ENCODE results near the gene ZNF526. TPM values are rescaled to one million over a fixed set of nuclear protein-coding genes. Genes with fewer than 3 reads are reported as not detected.

Gene ZNF526
- total RNA-seq, 4 donors from 2014 or later, result 4.6 to 7.9 (median 6.8) TPM

DNA sequence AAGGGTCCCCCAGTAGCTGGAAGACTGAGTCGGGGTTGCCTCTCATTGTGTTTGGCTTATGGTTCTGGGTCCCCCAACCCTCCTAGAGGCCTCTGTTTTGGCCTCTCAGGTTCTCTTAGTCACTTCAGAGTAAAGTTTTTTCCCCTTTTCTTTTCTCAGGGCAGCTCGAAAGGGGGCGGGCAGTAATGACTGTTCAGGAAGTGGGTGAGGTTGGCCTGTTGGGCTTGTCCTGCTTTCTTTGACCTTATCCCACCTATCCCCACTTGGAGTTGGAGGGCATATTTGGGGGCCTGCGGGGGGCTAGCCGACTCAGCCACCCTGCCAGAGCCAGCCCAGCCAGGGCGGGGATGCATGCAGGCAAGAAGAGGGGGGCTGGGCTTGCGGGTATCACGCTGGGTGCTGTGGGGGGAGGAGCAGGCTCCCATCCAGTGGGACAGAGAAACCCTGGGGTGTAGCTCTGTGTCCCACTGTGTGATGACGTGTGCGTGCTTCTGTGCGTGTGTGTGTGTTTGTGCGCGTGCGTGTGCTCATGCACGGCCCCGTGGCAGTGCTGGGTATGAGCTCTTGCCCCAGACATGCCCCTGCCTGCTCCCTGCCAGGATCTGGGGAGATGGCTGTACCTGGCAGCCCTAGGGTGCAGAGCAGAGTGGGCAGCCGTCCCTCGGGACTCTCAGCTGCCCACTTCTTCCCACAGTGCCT is 50.4 kb downstream of the ZNF526 start:
- H3K36me3 ChIP-seq, result peaks cover 28 to 29% of the 10 kb centered on the region in 2 donors
- intact Hi-C loops (cut with DNase I), result no loop called here
- H3K9me3 ChIP-seq, result no peaks in the 10 kb centered on the region
- DNase-seq, result peak; percentile 59 to 62
- peak overlapping the region; percentile 73 to 94 (median 90) for H3K27ac ChIP-seq
- H3K4me3 ChIP-seq (replicated peaks in 1 of 3), result peak overlapping the region in 2 of 3 donors; percentile 49 to 58
- 9 to 10% methylated on average over 12 to 14 of the region's 18 CpGs for WGBS, 2 donors
- H3K4me1 ChIP-seq, result peaks cover 20 to 29% of the 10 kb centered on the region in 2 donors
- H3K27me3 ChIP-seq, result no peaks in the 10 kb centered on the region
- TF ChIP-seq, protein P1, sequence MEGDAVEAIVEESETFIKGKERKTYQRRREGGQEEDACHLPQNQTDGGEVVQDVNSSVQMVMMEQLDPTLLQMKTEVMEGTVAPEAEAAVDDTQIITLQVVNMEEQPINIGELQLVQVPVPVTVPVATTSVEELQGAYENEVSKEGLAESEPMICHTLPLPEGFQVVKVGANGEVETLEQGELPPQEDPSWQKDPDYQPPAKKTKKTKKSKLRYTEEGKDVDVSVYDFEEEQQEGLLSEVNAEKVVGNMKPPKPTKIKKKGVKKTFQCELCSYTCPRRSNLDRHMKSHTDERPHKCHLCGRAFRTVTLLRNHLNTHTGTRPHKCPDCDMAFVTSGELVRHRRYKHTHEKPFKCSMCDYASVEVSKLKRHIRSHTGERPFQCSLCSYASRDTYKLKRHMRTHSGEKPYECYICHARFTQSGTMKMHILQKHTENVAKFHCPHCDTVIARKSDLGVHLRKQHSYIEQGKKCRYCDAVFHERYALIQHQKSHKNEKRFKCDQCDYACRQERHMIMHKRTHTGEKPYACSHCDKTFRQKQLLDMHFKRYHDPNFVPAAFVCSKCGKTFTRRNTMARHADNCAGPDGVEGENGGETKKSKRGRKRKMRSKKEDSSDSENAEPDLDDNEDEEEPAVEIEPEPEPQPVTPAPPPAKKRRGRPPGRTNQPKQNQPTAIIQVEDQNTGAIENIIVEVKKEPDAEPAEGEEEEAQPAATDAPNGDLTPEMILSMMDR (IDR thresholded peaks at IDR 0.05), result no peak
- peak in 1 of 2 donors; percentile 35 for TF ChIP-seq POLR2A (IDR thresholded peaks at IDR 0.05)

DNA sequence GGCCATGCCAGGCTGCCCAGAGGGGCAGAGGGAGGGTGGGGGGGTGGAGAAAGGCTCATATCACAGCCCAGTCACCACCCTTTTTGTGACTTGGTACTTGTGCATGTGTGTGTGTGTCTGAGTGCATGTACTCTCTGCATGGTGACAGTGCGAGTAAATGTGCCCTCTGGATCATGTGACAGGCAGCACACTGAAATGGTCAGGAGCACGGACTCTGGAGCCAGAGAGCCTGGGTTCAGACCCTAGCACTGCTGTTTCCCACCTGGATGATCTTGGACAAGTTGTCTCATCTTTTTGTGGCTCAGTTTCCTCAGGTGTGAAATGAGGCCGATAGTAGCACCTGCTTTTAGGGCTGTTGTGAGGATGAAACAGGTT is 50.9 kb downstream of the ZNF526 start:
- peaks cover 28 to 29% of the 10 kb centered on the region in 2 donors for H3K36me3 ChIP-seq
- no peaks in the 10 kb centered on the region for H3K9me3 ChIP-seq
- H3K4me1 ChIP-seq, result peaks cover 20 to 29% of the 10 kb centered on the region in 2 donors
- peak; percentile 43 to 44 for DNase-seq
- intact Hi-C loops (cut with DNase I), result no loop called here
- TF ChIP-seq, protein P1 (IDR thresholded peaks at IDR 0.05), result no peak
- TF ChIP-seq POLR2A (IDR thresholded peaks at IDR 0.05), result no peak
- H3K4me3 ChIP-seq (replicated peaks in 1 of 3), result peak overlapping the region in 1 of 3 donors; percentile 49
- H3K27me3 ChIP-seq, result no peaks in the 10 kb centered on the region
- 42 to 49% methylated on average over 3 of the region's 3 CpGs for WGBS, 2 donors
- H3K27ac ChIP-seq, result peak overlapping the region in 2 of 3 donors; percentile 73 to 90

DNA sequence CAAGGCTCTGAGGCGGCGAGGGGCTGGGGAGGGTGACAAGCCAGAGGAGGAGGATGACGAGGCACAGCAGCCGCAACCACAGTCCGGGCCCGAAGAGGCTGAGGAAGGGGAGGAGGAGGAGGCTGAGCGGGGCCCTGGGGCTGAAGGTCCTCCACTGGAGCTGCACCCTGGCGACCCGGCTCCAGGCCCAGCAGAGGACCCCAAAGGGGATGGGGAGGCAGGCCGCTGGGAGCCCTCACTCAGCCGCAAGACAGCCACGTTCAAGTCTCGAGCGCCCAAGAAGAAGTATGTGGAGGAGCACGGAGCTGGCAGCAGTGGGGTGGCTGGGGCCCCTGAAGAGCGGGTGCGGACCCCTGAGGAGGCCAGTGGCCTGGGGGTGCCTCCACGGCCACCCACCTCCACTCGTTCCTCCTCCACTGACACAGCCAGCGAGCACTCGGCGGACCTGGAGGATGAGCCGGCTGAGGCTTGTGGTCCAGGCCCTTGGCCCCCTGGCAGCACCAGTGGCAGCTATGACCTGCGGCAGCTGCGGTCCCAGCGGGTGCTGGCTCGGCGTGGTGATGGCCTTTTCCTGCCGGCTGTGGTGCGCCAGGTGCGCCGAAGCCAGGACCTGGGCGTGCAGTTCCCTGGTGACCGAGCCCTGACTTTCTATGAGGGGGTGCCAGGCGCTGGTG is 51.9 kb downstream of the ZNF526 start:
- H3K27ac ChIP-seq, result no peak overlapping the region
- peaks cover 20 to 29% of the 10 kb centered on the region in 2 donors for H3K4me1 ChIP-seq
- no peak for DNase-seq
- no peaks in the 10 kb centered on the region for H3K27me3 ChIP-seq
- H3K36me3 ChIP-seq, result peaks cover 28 to 29% of the 10 kb centered on the region in 2 donors
- TF ChIP-seq, protein P1 (IDR thresholded peaks at IDR 0.05), result no peak
- TF ChIP-seq POLR2A (IDR thresholded peaks at IDR 0.05), result no peak
- no peak overlapping the region for H3K4me3 ChIP-seq (replicated peaks in 1 of 3)
- intact Hi-C loops (cut with DNase I), result no loop called here
- H3K9me3 ChIP-seq, result no peaks in the 10 kb centered on the region
- WGBS, 2 donors, result 93 to 94% methylated on average over 8 to 18 of the region's 35 CpGs

DNA sequence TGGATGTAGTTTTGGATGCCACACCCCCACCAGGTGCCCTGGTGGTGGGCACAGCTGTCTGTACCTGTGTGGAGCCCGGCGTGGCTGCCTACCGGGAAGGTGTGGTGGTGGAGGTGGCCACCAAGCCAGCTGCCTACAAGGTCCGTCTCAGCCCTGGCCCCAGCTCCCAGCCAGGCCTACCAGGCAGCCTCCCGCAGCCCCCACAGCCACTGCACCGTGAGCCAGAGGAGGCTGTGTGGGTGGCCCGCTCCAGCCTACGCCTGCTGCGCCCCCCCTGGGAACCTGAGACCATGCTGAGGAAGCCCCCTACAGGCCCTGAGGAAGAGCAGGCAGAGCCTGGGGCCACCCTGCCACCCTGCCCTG is 52.4 kb downstream of the ZNF526 start:
- Histone ChIP-seq H3K36me3 (peaks cover 28 to 29% of the 10 kb centered on the region in 2 donors), H3K9me3 (no peaks in the 10 kb centered on the region), H3K27me3 (no peaks in the 10 kb centered on the region), H3K4me3 (replicated peaks in 1 of 3) (no peak overlapping the region), H3K27ac (no peak overlapping the region), H3K4me1 (peaks cover 20 to 32% of the 10 kb centered on the region in 2 donors)
- no peak for DNase-seq
- 92% methylated on average over 4 of the region's 9 CpGs; no CpG with 5 or more reads in 1 of the 2 donors for WGBS, 2 donors
- TF ChIP-seq, protein P1 (IDR thresholded peaks at IDR 0.05), result no peak
- peak in 1 of 2 donors; percentile 2 for TF ChIP-seq POLR2A (IDR thresholded peaks at IDR 0.05)
- intact Hi-C loops (cut with DNase I), result no loop called here

DNA sequence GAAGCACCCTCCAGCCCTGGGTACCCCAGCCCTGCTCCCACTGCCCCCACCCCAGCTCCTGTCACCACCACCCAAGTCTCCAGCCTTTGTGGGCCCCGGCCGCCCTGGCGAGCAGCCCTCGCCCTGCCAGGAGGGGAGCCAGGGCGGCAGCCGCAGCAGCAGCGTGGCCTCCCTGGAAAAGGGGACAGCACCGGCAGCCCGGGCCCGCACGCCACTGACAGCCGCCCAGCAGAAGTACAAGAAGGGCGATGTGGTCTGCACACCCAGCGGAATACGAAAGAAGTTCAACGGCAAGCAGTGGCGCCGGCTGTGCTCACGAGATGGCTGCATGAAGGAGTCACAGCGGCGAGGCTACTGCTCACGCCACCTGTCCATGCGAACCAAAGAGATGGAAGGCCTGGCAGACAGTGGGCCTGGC is 52.9 kb downstream of the ZNF526 start:
- DNase-seq, result no peak
- H3K9me3 ChIP-seq, result no peaks in the 10 kb centered on the region
- WGBS, 2 donors, result 93 to 95% methylated on average over 17 to 23 of the region's 23 CpGs
- H3K27me3 ChIP-seq, result no peaks in the 10 kb centered on the region
- peaks cover 28 to 29% of the 10 kb centered on the region in 2 donors for H3K36me3 ChIP-seq
- H3K4me3 ChIP-seq (replicated peaks in 1 of 3), result no peak overlapping the region
- peaks cover 16 to 32% of the 10 kb centered on the region in 2 donors for H3K4me1 ChIP-seq
- no peak overlapping the region for H3K27ac ChIP-seq
- no peak for TF ChIP-seq POLR2A (IDR thresholded peaks at IDR 0.05)
- TF ChIP-seq, protein P1 (IDR thresholded peaks at IDR 0.05), result no peak
- intact Hi-C loops (cut with DNase I), result no loop called here
